Thoracic aorta (tissue), 2 donors: Measurements from ENCODE around the gene DMRTB1. TPM values are rescaled to one million over a fixed set of nuclear protein-coding genes. Genes with fewer than 3 reads are reported as not detected.

ENCODE experiments used
- ATAC-seq: fragments of 150-250 bp; one replicate; pipeline ENCODE4 v1.8.0; 2017; ENCODE audit warnings: low read depth; ENCODE audit not compliant: insufficient number of reproducible peaks, low FRiP score
- DNase-seq: peaks from one replicate; pipeline ENCODE4 v3.0.0-alpha.2; 2020; ENCODE audit warnings: low spot score
- H3K27ac ChIP-seq, 2 donors: fragments of 200-600 bp; sonication (generic); 1 replicate in 1 of 2; 2 replicates in 1 of 2; pipeline ENCODE4 v1.5.1; 2016; ENCODE audit warnings: mild to moderate bottlenecking in 2 of 2, moderate library complexity in 2 of 2
- H3K27me3 ChIP-seq: fragments of 200-600 bp; sonication (generic); replicated peaks from 2 replicates; pipeline ENCODE4 v1.6.0; 2016; ENCODE audit warnings: mild to moderate bottlenecking; ENCODE audit not compliant: insufficient read depth
- H3K36me3 ChIP-seq: fragments of 200-600 bp; sonication (generic); one replicate; pipeline ENCODE4 v1.5.1; 2016
- H3K4me1 ChIP-seq, 2 donors: fragments of 200-600 bp; sonication (generic); 1 replicate in 1 of 2; 2 replicates in 1 of 2; pipeline versions ENCODE4 v1.5.1 to v1.6.0; 2016; ENCODE audit warnings: low read depth in 2 of 2, mild to moderate bottlenecking in 1 of 2; ENCODE audit not compliant: control insufficient read depth in 1 of 2
- H3K4me3 ChIP-seq: fragments of 200-600 bp; sonication (generic); 2 replicates; pipeline ENCODE4 v1.5.1; 2016; ENCODE audit warnings: mild to moderate bottlenecking
- H3K9me3 ChIP-seq: fragments of 200-600 bp; sonication (generic); 2 replicates; pipeline ENCODE4 v1.5.1; 2016
- total RNA-seq, 2 donors: library from RNA; depleted of rRNA; stranded (reverse); fragments of >200 nt; gene quantifications; one replicate each; pipeline versions ENCODE4 v1.1.0 to v1.2.3, GENCODE V29; 2016
- TF ChIP-seq, protein P1 (sequence below): fragments of 200-600 bp; sonication (generic); IDR thresholded peaks from one replicate; pipeline ENCODE4 v1.5.1; 2019; ENCODE audit warnings: antibody characterized with exemption

Gene DMRTB1
- total RNA-seq, 2 donors from 2014 or later: not detected

- TF ChIP-seq, protein P1, sequence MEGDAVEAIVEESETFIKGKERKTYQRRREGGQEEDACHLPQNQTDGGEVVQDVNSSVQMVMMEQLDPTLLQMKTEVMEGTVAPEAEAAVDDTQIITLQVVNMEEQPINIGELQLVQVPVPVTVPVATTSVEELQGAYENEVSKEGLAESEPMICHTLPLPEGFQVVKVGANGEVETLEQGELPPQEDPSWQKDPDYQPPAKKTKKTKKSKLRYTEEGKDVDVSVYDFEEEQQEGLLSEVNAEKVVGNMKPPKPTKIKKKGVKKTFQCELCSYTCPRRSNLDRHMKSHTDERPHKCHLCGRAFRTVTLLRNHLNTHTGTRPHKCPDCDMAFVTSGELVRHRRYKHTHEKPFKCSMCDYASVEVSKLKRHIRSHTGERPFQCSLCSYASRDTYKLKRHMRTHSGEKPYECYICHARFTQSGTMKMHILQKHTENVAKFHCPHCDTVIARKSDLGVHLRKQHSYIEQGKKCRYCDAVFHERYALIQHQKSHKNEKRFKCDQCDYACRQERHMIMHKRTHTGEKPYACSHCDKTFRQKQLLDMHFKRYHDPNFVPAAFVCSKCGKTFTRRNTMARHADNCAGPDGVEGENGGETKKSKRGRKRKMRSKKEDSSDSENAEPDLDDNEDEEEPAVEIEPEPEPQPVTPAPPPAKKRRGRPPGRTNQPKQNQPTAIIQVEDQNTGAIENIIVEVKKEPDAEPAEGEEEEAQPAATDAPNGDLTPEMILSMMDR: no peak
- DNase-seq (no peak), ATAC-seq (no peak)
- no peak overlapping the region for H3K27ac ChIP-seq
- H3K4me3 ChIP-seq: no peak overlapping the region
- no peaks in the 10 kb centered on the region for H3K36me3 ChIP-seq
- no peaks in the 10 kb centered on the region for H3K27me3 ChIP-seq
- H3K9me3 ChIP-seq: no peaks in the 10 kb centered on the region
- no peaks in the 10 kb centered on the region for H3K4me1 ChIP-seq
Observed at GRCh38 chr1:53446051-53446450, 13.1 kb upstream of the DMRTB1 start.

DNA sequence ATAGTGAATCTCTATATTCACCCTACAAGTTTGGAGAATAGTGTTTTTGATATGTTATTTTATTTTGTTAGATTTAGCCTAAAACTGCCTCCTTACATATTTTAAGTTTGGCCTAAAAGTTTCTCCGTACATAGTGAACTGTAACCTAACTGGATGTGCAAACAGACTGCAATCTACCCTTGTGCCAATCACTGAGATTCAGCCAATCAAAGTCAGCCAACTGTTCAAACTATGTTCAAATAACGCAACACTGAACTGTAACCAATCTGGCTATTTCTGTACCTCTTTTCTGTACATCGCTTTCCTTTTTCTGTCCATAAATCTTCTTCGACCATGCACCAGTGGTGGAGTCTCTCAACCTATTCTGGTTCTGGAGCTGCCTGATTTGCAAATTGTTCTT, 11.8 kb upstream of the DMRTB1 start:
- Histone ChIP-seq H3K36me3 (no peaks in the 10 kb centered on the region), H3K27me3 (no peaks in the 10 kb centered on the region), H3K9me3 (no peaks in the 10 kb centered on the region), H3K27ac (no peak overlapping the region), H3K4me1 (no peaks in the 10 kb centered on the region), H3K4me3 (no peak overlapping the region)
- TF ChIP-seq, protein P1: no peak
- no peak for DNase-seq
- ATAC-seq: no peak

GRCh38 chr1:53448241-53448841, 10.9 kb upstream of the DMRTB1 start:
- DNase-seq: no peak
- H3K36me3 ChIP-seq: no peaks in the 10 kb centered on the region
- H3K4me1 ChIP-seq: no peaks in the 10 kb centered on the region
- no peaks in the 10 kb centered on the region for H3K9me3 ChIP-seq
- no peaks in the 10 kb centered on the region for H3K27me3 ChIP-seq
- H3K27ac ChIP-seq: no peak overlapping the region
- no peak for ATAC-seq
- H3K4me3 ChIP-seq: no peak overlapping the region
- TF ChIP-seq, protein P1: no peak

DNA sequence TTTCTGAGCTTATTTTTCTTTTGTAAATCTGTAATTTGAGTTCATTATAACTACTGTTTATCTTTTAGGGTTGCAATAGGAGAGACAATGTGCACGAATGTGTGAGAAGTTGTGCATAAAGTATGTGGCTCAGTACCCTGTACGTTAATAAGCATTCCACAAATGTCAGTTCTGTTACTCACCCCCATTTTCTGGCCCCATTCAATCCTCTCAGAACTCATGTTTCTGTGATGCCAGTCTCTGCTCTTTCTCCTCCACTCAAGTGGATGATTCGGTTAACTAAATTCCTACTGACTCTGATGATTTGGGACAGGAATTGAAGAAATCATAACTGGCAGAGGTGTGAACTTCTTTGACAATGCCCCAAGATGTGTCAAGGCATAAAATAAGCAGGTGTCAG, 10.2 kb upstream of the DMRTB1 start:
- TF ChIP-seq, protein P1: no peak
- H3K27ac ChIP-seq: no peak overlapping the region
- no peak for DNase-seq
- no peak overlapping the region for H3K4me3 ChIP-seq
- H3K4me1 ChIP-seq: no peaks in the 10 kb centered on the region
- H3K36me3 ChIP-seq: no peaks in the 10 kb centered on the region
- no peaks in the 10 kb centered on the region for H3K9me3 ChIP-seq
- H3K27me3 ChIP-seq: no peaks in the 10 kb centered on the region
- ATAC-seq: no peak

DNA sequence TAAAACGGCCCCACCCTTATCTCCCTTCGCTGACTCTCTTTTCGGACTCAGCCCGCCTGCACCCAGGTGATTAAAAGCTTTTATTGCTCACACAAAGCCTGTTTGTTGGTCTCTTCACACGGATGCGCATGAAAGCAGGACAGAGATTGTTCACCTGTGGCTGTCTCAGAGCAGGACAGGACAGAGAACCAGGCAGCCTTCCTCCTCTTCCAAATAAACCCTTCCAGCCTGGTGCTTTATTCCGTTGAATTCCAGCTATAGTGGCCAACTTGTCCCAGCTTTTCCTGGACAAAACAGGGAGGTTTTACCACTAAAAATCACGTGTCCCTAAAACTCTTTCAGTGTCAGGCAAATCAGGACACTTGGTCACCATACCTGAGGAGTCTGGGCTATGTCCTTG, 9.5 kb upstream of the DMRTB1 start:
- H3K36me3 ChIP-seq: no peaks in the 10 kb centered on the region
- ATAC-seq (no peak), DNase-seq (no peak)
- no peaks in the 10 kb centered on the region for H3K27me3 ChIP-seq
- no peak overlapping the region for H3K27ac ChIP-seq
- no peak overlapping the region for H3K4me3 ChIP-seq
- no peaks in the 10 kb centered on the region for H3K9me3 ChIP-seq
- H3K4me1 ChIP-seq: no peaks in the 10 kb centered on the region
- TF ChIP-seq, protein P1: no peak
